HepG2 (cell line): ENCODE measurements around the gene ECSIT. TPM values are rescaled to one million over a fixed set of nuclear protein-coding genes. Genes with fewer than 3 reads are reported as not detected.

Source experiments
- ATAC-seq: fragments of 200-7000 bp; cut with Tn5 transposase; 3 replicates; pipeline ENCODE4 v1.9.1; 2020; ENCODE audit warnings: mild to moderate bottlenecking, moderate library complexity
- BruUV-seq: library from RNA; stranded (reverse); fragments of 400-500 nt; replicated peaks from 2 replicates; lab custom pipeline; 2021; lab: Mats Ljungman, UMichigan
- CTCF ChIA-PET: fragments of 300-600 bp; formaldehyde crosslinking; extraction: SDS; loops from one replicate; lab custom pipeline; 2021; ENCODE audit warnings: low total read pairs, inconsistent platforms, low intra/inter-chr PET ratio; lab: Yijun Ruan, JAX
- POLR2A ChIA-PET: fragments of 350-600 bp; sonication (Branson Sonifier 250); formaldehyde crosslinking; loops from one replicate; lab custom pipeline; 2020; ENCODE audit warnings: antibody characterized with exemption, inconsistent platforms; lab: Yijun Ruan, JAX
- DNase-seq: peaks from one replicate; pipeline ENCODE4 v3.0.0-alpha.2; 2015; ENCODE audit warnings: low spot score
- FAIRE-seq: peaks from 3 replicates; lab custom pipeline; 2011; peaks lifted over from hg19 to GRCh38; lab: Jason Lieb, UNC
- H2AFZ ChIP-seq: one replicate; pipeline ENCODE4 v1.6.1; 2011; ENCODE audit warnings: low read length, inconsistent platforms
- H3K27ac ChIP-seq: fragments of 300-600 bp; 3 replicates; pipeline ENCODE4 v1.8.0; 2011; ENCODE audit warnings: mixed run types, mild to moderate bottlenecking, mixed read lengths, low read length, inconsistent platforms; ENCODE audit not compliant: insufficient read depth; ENCODE audit errors: extremely low read length
- H3K27me3 ChIP-seq, 2 experiments: fragments of 200-600 bp in 1 of 2; 2 replicates in 1 of 2; 3 replicates in 1 of 2; pipeline versions ENCODE4 v1.6.0 to v1.8.0; 2011; ENCODE audit warnings: low read length in 2 of 2, mild to moderate bottlenecking in 2 of 2, moderate library complexity in 2 of 2, inconsistent platforms in 1 of 2; ENCODE audit not compliant: insufficient read depth in 2 of 2, control insufficient read depth in 1 of 2
- H3K36me3 ChIP-seq, 2 experiments: fragments of 200-600 bp in 1 of 2; replicated peaks in 1 of 2; 2 replicates in 1 of 2; 3 replicates in 1 of 2; pipeline versions ENCODE4 v1.5.1 to v1.8.0; 2011; ENCODE audit warnings: low read length in 2 of 2, inconsistent platforms in 1 of 2; ENCODE audit not compliant: insufficient read depth in 2 of 2, control insufficient read depth in 1 of 2
- H3K4me1 ChIP-seq: 2 replicates; pipeline ENCODE4 v1.5.1; 2012; ENCODE audit warnings: low read length, inconsistent platforms; ENCODE audit not compliant: insufficient read depth
- H3K4me2 ChIP-seq: 2 replicates; pipeline ENCODE4 v1.6.0; 2011; ENCODE audit warnings: low read depth, low read length, inconsistent platforms
- H3K4me3 ChIP-seq, 3 experiments: fragments of 200-600 bp in 1 of 3; sonication (generic), shearing (Covaris generic) in 1 of 3; replicated peaks in 1 of 3; 2 replicates each; pipeline ENCODE4 v1.5.1; 2011 to 2016; ENCODE audit warnings: low read length in 3 of 3, inconsistent platforms in 2 of 3, low read depth in 2 of 3, mild to moderate bottlenecking in 2 of 3, control low read depth in 1 of 3, mixed read lengths in 1 of 3; ENCODE audit not compliant: insufficient read depth in 1 of 3
- H3K79me2 ChIP-seq: one replicate; pipeline ENCODE4 v1.6.1; 2011; ENCODE audit warnings: low read length, inconsistent platforms; ENCODE audit not compliant: insufficient read depth
- H3K9ac ChIP-seq: 2 replicates; pipeline ENCODE4 v1.6.0; 2011; ENCODE audit warnings: mild to moderate bottlenecking, low read depth, low read length, inconsistent platforms; ENCODE audit not compliant: insufficient read depth
- H3K9me3 ChIP-seq: 2 replicates; pipeline ENCODE4 v1.5.1; 2012; ENCODE audit warnings: mild to moderate bottlenecking, low read length
- H4K20me1 ChIP-seq: 2 replicates; pipeline ENCODE4 v1.6.0; 2011; ENCODE audit warnings: inconsistent platforms, mild to moderate bottlenecking, low read length, moderate library complexity; ENCODE audit not compliant: insufficient read depth
- ADNP ChIP-seq: sonication (generic); formaldehyde crosslinking; IDR thresholded peaks from 2 replicates; pipeline ENCODE4 v1.4.0; 2020; ENCODE audit warnings: missing genetic modification reagents
- CHD4 ChIP-seq: fragments of 200-600 bp; sonication (generic); IDR thresholded peaks from 2 replicates; pipeline ENCODE4 v1.7.0; 2017; ENCODE audit warnings: mild to moderate bottlenecking, low read length, borderline replicate concordance
- EED ChIP-seq: sonication (generic); formaldehyde crosslinking; IDR thresholded peaks from 2 replicates; pipeline ENCODE4 v1.5.0; 2020; ENCODE audit warnings: mild to moderate bottlenecking, missing genetic modification reagents
- ETS1 ChIP-seq: sonication (generic); formaldehyde crosslinking; IDR thresholded peaks from 2 replicates; pipeline ENCODE4 v1.4.0; 2020; ENCODE audit warnings: missing genetic modification reagents
- HNF4A ChIP-seq: sonication (generic); formaldehyde crosslinking; IDR thresholded peaks from 2 replicates; pipeline ENCODE4 v1.4.0; 2020; ENCODE audit warnings: missing genetic modification reagents
- IRF1 ChIP-seq: sonication (generic); formaldehyde crosslinking; IDR thresholded peaks from 2 replicates; pipeline ENCODE4 v1.4.0; 2020; ENCODE audit warnings: low read depth, mild to moderate bottlenecking, missing genetic modification reagents
- NRL ChIP-seq: sonication (generic); formaldehyde crosslinking; IDR thresholded peaks from 2 replicates; pipeline ENCODE4 v1.5.0; 2020; ENCODE audit warnings: missing genetic modification reagents, mild to moderate bottlenecking, moderate library complexity, borderline replicate concordance
- RXRB ChIP-seq: IDR thresholded peaks from 2 replicates; pipeline ENCODE4 v1.6.1; 2016; ENCODE audit warnings: borderline replicate concordance, missing genetic modification reagents, missing compliant biosample characterization
- ZGPAT ChIP-seq: IDR thresholded peaks from 2 replicates; pipeline ENCODE4 v1.6.1; 2016; ENCODE audit warnings: mild to moderate bottlenecking
- ZIK1 ChIP-seq: sonication (generic); formaldehyde crosslinking; IDR thresholded peaks from 2 replicates; pipeline ENCODE4 v1.5.0; 2020; ENCODE audit warnings: mild to moderate bottlenecking, low read depth, missing genetic modification reagents, borderline replicate concordance
- ZNF160 ChIP-seq: sonication (generic); formaldehyde crosslinking; IDR thresholded peaks from 2 replicates; pipeline ENCODE4 v1.8.0; 2022; ENCODE audit warnings: mild to moderate bottlenecking, inconsistent platforms, missing genetic modification reagents
- ZNF230 ChIP-seq: sonication (generic); formaldehyde crosslinking; IDR thresholded peaks from 2 replicates; pipeline ENCODE4 v1.4.0; 2020; ENCODE audit warnings: mild to moderate bottlenecking, missing genetic modification reagents
- ZNF513 ChIP-seq: sonication (generic); formaldehyde crosslinking; conservative IDR thresholded peaks from 2 replicates; pipeline ENCODE4 v1.5.0; 2020; ENCODE audit warnings: missing genetic modification reagents
- ZNF546 ChIP-seq: sonication (generic); formaldehyde crosslinking; conservative IDR thresholded peaks from 2 replicates; pipeline ENCODE4 v1.8.1; 2023; ENCODE audit warnings: mild to moderate bottlenecking, missing genetic modification reagents
- ZNF709 ChIP-seq: sonication (generic); formaldehyde crosslinking; IDR thresholded peaks from 2 replicates; pipeline ENCODE4 v1.5.0; 2020; ENCODE audit warnings: mild to moderate bottlenecking, missing genetic modification reagents
- ZNF737 ChIP-seq: sonication (generic); formaldehyde crosslinking; IDR thresholded peaks from 2 replicates; pipeline ENCODE4 v1.5.0; 2020; ENCODE audit warnings: missing genetic modification reagents, mild to moderate bottlenecking, borderline replicate concordance
- ZNF775 ChIP-seq: sonication (generic); formaldehyde crosslinking; IDR thresholded peaks from 2 replicates; pipeline ENCODE4 v1.4.0; 2020; ENCODE audit warnings: missing genetic modification reagents, mild to moderate bottlenecking, moderate library complexity, borderline replicate concordance
- ZNF83 ChIP-seq: sonication (generic); formaldehyde crosslinking; IDR thresholded peaks from 2 replicates; pipeline ENCODE4 v1.4.0; 2020; ENCODE audit warnings: missing genetic modification reagents, mild to moderate bottlenecking, borderline replicate concordance
- WGBS: methylation state at CpG from one replicate; pipeline ENCODE4 v1.1.6; 2017; ENCODE audit warnings: low lambda C conversion rate; 5-methylcytosine and 5-hydroxymethylcytosine counted together
- in situ Hi-C: cut with HindIII; loops from 2 replicates; pipeline ENCODE4 v1.10.0; 2017; ENCODE audit warnings: low pct_unique_long_range_greater_than_20kb; ENCODE audit not compliant: extremely low pct_ligation_motif_present
- intact Hi-C: fragments of 100-400 bp; cut with micrococcal nuclease; formaldehyde crosslinking; loops from one replicate; pipeline ENCODE4 v1.10.0; 2022; ENCODE audit not compliant: unreplicated experiment
- polyA plus RNA-seq, 8 experiments: library from polyadenylated mRNA; depleted of rRNA in 3 of 8; stranded (reverse) in 7 of 8; unstranded in 1 of 8; fragments of >200 nt; fragmentation: Illumina TruSeq in 4 of 8; extraction: Trizol in 4 of 8; gene quantifications; 2 replicates each; pipeline versions ENCODE4 v1.2.1 to v1.2.3, GENCODE V29; 2011 to 2016; ENCODE audit warnings: low read depth in 4 of 8, missing spikeins in 1 of 8, mixed read lengths in 1 of 8; ENCODE audit not compliant: insufficient read depth in 1 of 8
- total RNA-seq, 5 experiments: library from RNA; depleted of rRNA; stranded (reverse); fragments of >200 nt; fragmentation: Illumina TruSeq; extraction: Trizol; gene quantifications; 2 replicates each; pipeline ENCODE4 v1.2.3, GENCODE V29; 2016; ENCODE audit warnings: low read depth in 1 of 5

The ECSIT gene
- total and polyA plus RNA-seq, 2 of the 13 experiments (the other 11 are each of a cell fraction or from before 2014, with no cell fraction given), result 36.4 to 62.3 TPM

GRCh38 chr19:11530432-11530831, 1.5 kb upstream of the ECSIT start (continued):
- TF ChIP-seq ZGPAT (CRISPR knock-in tag) (0 out of 2 replicates have a peak, but pooled peaks have one; percentile 40), ZNF709 (no peak), IRF1 (no peak), ZNF546 (CRISPR knock-in tag) (no peak), ZNF230 (no peak)
- TF ChIP-seq, all 625 proteins: peak for 129

- CTCF ChIA-PET, result no interaction called here
- no TSS peak for BruUV-seq
- H3K27me3 ChIP-seq, result no peaks in the 10 kb centered on the region; a peak in 1 of 5 replicates
- no peaks in the 10 kb centered on the region for H3K9me3 ChIP-seq
- no peak overlapping the region for H3K4me3 ChIP-seq
- peaks cover 0 to 19% of the 10 kb centered on the region in 2 experiments; a peak in 4 of 5 replicates for H3K36me3 ChIP-seq
- WGBS, result 95% methylated on average over 4 of the region's 9 CpGs
- in situ Hi-C loops, result no loop called here
- FAIRE-seq (no peak), ATAC-seq (no peak), DNase-seq (no peak)
- no peaks in the 10 kb centered on the region for H4K20me1 ChIP-seq
- no peak overlapping the region for H3K9ac ChIP-seq
- no peak overlapping the region for H3K4me2 ChIP-seq
- no peak overlapping the region for H3K27ac ChIP-seq
- intact Hi-C loops, result no loop called here
- H2AFZ ChIP-seq, result no peak overlapping the region
- POLR2A ChIA-PET, result no interaction called here
- H3K79me2 ChIP-seq, result no peaks in the 10 kb centered on the region
- H3K4me1 ChIP-seq, result no peaks in the 10 kb centered on the region
- TF ChIP-seq ZNF775 (CRISPR knock-in tag), result no peak
- TF ChIP-seq CHD4, result no peak
- TF ChIP-seq ZIK1 (CRISPR knock-in tag), result no peak
- no peak for TF ChIP-seq HNF4A (CRISPR knock-in tag)
- TF ChIP-seq RXRB (CRISPR knock-in tag), result no peak
- TF ChIP-seq ZNF513 (CRISPR knock-in tag), result no peak
- no peak for TF ChIP-seq ZNF160 (CRISPR knock-in tag)
- no peak for TF ChIP-seq ADNP
- no peak for TF ChIP-seq EED (CRISPR knock-in tag)
- TF ChIP-seq ZGPAT (CRISPR knock-in tag), result no peak
- no peak for TF ChIP-seq ZNF737 (CRISPR knock-in tag)
- no peak for TF ChIP-seq NRL
- no peak for TF ChIP-seq ETS1 (CRISPR knock-in tag)
- TF ChIP-seq ZNF83, result no peak
These were observed 9.8 kb downstream of the ECSIT start for GRCh38 chr19:11519138-11519537.
